Fibroblast of skin of left biceps (primary cell): Measurements from ENCODE around the gene MFSD1.
"Not testable (repeated sequence)": the region's sequence is repeated elsewhere in the genome, so short reads cannot be mapped to it uniquely, and the experiment has no call there.

Experiments
- DNase-seq, 2 experiments: peaks; one replicate each; pipeline ENCODE4 v3.0.0-alpha.2; 2013; ENCODE audit warnings: low read depth in 2 of 2

The MFSD1 gene

DNA sequence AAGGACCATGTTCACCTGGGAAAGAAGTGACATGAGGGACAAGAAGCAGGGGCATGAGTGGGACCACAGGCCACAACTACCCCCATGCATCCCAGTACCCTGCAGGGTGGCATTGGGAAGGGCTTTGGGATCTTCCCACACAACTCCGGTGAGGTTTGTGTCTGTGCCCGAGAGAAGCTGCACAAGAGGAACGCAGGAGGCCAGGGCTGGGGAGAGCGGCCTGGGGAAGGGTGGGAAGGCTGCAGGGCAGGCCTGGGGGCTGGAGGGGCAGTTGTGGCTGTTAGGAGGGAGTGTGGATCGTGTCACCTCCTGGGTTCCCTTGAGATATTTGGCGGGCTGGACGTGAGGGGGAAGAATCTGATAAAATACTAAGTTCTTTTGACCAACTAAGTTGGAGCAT lies 25.3 kb upstream of the MFSD1 start:
- no peak for DNase-seq

DNA sequence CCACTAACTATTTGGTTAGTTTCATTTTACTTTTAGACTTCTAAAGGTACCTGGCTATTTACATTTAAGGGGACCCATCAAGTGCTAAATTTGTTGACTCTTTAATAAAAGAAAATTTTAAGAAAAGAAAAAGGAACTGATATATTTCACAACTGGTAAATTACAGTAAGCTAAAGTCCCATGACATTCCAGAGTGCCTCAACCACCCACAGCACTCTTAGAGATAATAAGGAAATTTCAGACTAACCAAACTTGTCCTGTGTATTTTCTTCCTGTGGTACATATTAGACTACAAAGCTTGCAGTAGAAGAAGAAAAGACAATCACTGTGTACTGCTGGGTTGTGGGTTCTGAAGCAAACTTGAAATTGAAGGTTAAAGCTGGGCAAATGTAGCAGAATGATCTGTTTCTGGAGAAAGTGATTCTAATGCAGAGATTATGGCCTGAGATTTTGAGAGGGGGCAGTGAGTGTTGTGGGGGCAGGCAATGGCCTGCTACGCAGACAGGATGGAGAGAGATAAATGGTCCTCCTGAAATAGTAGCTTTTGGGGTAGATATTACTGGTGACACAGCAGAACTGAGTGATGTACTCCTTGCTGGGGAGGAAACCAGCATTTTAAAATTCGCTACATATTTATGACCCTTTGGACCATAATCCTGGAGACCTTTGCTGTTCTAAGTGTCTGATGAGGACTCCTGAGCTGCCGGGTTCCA lies 24.5 kb upstream of the MFSD1 start:
- no peak for DNase-seq

DNA sequence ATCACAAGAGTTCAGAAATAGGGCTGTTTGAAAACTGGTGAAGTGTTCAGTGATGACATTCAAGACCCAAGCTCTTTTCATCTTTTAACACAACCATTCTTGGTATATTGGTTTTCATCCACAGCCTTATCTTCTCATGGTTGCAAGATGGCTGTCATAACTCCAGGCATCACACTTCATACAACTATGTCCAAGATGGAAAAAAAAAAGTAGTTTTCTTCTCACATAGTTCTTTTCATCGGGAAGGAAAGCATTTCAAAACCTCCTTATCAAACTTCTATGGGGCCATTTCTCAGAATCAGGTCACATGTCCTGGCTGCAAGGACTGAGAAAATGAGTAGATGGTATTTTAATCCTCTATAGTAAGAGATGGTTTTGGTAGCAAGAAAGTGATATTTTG lies 21.1 kb upstream of the MFSD1 start:
- no peak for DNase-seq

GRCh38 chr3:158781191-158781590 lies 20.7 kb upstream of the MFSD1 start:
- no peak for DNase-seq

GRCh38 chr3:158781849-158782248 lies 20.0 kb upstream of the MFSD1 start:
- DNase-seq = no peak

DNA sequence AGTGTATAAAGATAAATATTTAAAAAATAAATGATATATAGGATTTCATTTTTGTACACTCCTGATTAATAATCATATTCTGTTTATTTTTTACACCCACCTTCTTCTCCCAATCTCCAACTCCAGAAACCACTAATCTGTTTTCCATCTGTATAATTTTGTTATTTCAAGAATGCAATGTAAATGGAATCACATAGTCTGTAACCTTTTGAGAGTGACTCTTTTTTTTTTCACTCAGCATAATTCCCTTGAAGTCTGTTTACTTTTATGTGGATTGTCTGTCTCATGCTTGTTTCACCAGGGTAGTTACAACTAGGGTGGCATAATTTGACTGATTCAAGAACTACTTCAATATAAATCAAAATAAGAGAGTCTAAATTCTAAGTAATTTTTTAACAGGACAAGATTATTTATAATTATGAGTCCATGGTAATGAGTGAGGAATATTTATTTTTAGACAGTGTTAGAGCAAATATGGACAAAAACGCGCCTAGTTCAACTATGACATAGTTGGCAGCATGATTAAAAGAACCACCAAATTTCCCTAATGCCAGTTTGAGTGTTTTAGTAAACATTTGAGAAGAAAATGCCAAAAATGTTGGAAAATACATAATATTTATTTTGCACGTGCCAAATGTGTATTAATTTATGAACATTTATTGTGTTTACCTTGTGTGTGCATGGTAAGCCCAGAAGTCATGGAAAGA lies 19.4 kb upstream of the MFSD1 start:
- no peak for DNase-seq

GRCh38 chr3:158783051-158783450 lies 18.8 kb upstream of the MFSD1 start:
- no peak for DNase-seq

DNA sequence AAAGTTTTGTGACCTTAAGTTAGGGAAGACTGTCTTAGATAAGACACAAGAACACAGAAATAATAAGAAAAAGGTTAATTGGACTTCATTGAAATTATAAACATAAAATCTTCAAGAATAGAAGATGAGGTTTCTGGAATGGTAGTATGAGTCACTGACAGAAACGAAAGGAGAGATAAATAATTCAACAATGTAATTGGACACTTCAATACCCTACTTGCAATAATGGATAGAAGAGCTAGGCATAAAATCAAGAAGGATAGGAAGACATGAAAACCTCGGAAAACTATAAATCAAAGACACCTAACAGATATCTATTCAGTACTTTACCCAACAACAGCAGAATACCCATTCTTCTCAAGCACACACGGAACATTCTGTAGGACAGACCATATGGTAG lies 15.9 kb upstream of the MFSD1 start:
- DNase-seq = no peak

DNA sequence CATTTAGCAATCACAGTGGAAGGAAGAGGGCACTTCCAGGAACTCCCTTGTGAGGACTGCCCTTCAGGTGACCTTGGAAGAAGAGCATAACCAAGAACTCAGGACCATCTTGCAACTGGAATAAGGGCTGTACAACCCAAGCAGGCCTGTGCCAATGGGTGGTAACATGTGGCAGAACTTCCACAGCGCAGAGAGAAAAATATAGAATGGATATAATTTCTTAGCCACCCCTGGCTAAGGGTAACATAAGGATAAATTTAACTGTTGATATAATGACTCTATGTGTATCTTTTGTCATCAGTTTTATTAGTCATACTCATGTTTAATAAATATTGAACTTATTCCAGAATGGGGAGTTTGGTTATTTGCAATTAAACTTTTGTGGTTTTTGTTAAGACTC lies 13.4 kb upstream of the MFSD1 start:
- no peak for DNase-seq

GRCh38 chr3:158789592-158789991 lies 12.3 kb upstream of the MFSD1 start:
- no peak for DNase-seq

- DNase-seq = no peak
Measured at GRCh38 chr3:158790901-158791589, 10.8 kb upstream of the MFSD1 start.

DNA sequence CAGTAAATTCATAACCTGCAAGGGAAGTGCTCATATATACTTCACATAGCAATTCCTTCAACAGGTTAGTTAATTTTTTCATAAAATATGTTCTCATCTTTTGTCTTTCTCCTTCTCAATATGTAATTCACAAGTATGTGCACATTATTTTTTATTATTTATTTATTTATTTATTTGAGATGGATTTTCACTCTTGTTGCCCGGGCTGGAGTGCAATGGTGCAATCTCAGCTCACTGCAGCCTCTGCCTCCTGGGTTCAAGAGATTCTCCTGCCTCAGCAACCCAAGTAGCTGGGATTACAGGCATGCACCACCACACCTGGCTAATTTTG lies 10.3 kb upstream of the MFSD1 start:
- not testable (repeated sequence) for DNase-seq

DNA sequence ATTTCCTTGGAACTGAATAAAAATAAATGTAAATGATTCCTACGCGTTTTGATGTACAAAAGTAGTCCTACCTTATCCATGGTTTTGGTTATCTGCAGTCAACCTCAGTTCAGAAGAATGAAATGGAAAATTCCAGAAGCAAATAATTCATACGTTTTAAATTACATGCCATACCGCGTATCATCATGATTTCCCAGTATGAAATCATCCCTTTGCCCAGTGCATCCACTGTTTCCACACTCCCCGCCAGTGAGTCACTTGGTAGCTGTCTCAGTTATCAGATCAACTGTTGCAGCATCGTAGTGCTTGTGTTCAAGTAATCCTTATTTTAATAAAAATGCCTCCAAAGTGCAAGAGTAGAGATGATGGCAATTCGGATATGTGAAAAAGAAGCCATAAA lies 9.1 kb upstream of the MFSD1 start:
- DNase-seq = peak; percentile 80 to 83

- DNase-seq = no peak
Measured at GRCh38 chr3:158794206-158794605, 7.6 kb upstream of the MFSD1 start.

DNA sequence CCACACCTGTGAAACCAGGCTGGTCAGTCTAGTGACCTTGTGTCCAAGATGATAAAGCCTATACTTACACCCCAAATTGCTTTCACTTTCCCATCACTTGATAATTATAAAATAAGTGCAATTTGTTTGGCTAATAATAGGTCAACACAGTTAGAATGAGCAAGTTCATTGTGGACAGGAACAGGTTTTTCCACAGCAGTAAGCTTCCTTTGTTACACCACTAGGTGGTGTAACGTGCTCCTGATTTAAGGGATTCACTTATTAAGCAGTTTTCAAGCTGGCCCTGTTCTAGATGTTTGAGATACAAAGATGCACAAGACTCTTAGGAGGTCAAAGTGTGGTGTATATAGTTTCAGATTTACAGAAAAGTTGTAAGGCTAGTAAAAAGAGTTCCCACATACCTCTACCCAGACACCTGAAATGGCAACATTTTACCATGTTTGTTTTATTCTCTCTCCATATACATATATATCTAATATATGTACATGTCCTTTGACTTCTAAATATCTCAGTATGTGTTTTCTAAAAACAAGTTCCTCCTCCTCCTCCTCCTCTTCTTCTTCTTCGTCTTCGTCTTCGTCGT lies 6.8 kb upstream of the MFSD1 start:
- DNase-seq = no peak

GRCh38 chr3:158801201-158801600 lies 653 bp upstream of the MFSD1 start:
- DNase-seq = no peak

DNA sequence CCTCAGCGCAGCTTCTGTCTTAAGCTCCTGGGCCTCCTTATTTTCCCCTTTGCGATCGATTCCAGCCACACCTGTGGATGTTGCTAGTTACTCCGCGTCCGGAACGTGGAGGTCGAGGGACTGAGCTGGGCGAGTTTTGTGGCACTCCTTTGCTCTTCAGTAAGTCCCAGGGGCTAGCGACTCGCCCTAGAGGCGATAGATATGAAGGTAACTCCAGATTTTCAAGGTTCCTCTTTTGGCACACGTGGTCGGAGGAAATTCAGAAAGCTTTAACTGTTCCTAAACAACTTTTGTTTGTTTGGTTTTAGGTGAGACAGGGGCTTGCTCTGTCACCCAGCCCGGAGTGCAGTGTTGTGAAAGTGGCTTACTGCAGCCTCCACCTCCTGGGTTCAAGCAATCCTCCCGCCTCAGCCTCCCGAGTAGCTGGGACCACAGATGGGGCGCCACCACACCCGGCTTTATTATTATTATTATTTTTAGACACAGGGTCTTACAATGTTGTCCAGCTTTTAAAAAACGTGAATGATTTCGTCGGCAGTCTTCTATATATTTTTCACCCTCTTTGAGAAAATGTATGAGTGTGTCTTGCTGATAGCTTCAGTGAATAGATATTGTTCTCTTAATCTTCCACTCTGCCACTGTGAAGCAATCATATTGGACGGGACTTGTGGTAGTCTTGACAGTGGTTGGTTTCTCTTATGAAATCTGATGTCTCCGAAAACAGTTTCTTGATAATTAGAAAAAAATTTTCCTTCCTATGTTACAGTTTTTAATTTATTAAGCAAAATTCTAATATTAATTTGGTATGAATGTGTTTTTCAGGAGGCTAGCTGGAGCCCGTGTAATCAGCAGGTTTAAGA lies 785 bp downstream of the MFSD1 start:
- DNase-seq = no peak

DNA sequence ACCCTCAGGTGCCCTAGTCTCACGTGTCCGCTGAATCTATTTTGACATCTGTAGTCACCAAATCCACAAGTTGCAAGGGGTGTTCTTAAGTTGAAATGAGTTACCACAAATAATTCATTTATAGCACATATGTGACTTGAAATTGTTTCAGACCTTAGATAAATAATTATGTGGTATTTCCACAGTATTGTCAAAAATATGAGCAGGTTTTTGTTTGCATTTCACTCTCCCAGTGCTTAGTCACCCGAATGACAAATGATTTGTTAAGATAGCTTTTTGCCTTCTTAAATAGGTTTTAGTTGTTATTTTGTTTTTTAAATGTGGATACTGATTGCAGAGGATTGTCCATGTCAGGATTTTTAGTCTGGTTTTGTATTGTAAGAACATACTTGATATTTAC lies 2.6 kb downstream of the MFSD1 start:
- no peak for DNase-seq

DNA sequence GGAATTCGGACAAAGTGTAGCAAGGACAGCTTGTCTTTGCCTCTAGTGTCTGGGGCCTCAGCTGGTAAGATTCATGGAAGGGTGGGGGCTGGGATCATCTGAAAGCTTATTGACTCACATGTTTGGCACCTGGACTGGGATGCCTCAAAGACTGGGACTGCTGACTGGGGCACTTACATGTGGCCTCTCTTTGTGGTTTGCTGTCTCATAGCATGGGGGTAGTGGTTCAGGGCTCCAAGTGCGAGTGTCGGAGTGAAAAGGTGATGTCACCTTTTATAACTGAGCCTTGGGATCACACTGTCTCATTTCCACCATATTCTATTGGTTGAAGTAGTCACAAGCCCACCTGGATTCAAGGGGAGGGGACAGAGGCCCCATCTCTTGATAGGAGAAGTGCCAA lies 6.8 kb downstream of the MFSD1 start:
- peak in 1 of 2 experiments; percentile 14 for DNase-seq

DNA sequence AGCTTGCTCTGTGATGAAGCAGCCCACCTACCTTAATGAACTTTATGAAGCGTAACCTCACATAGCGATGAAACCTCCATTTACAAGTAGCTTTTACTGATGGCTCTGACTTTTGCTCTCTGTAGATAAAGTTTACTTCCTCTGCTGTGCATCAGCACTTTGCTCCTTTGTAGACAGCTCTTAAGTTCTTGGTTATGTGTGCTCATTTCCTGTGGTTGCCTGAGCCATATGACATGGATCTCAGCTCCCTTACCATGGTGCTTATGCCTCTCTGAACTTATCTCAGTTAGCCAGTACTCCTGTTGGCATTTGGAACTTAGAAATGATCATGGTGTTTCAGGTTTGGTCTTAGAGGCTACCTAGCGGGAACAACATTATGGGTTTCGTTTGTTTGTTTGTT lies 7.8 kb downstream of the MFSD1 start:
- DNase-seq = no peak

DNA sequence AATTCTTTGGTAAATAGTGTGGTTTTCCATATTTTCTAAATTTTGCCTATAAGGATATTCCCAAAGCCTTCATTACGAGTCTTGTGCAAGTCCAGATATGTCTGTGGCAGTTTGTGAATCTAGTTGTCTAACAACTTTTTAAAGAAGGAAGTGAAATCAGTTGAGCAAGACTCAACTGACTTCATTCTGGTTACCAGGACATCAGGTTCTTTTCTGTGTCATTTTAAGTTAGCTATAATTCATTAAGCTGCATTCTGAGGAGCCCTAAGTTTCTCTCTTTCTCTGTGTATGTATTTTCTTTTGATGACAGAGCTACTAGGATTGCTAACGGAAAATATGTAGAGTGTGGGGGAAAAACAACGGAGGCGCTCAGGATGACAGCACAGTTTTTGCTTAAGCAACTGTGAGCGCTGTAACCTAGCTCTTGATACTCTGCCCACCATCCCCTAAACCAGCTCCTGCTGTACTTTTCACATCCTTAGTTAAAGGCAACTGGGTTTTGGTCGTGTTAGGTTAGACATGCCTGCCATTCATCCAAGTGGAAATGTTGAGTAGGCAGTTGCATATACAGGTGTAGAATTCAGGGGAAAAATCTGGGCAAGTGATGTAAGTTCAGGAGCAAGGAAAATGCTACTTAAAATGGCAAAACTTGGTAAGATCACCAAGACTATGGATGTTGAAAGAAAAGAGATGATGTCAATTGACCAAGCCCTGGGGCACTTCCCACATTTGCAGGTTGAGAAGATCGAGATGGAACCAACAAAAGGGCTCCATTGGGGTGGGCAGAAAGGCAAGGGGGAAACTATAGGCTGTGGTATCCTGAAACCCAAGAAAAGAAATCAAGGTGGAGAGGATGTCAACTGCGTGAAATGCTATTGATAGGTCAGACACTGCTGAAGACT lies 9.2 kb downstream of the MFSD1 start:
- no peak for DNase-seq
